Endodermal cell (in vitro differentiated cells): Measurements from ENCODE around the gene SLIT3. TPM values are rescaled to one million over a fixed set of nuclear protein-coding genes. Genes with fewer than 3 reads are reported as not detected.
A peak's percentile ranks its signal among the peaks of the same experiment; 100 is the strongest.

Source experiments
- DNase-seq: peaks from one replicate; pipeline ENCODE4 v3.0.0-alpha.2; 2017
- H3K27ac ChIP-seq: 2 replicates; pipeline ENCODE4 v1.5.1; 2013; ENCODE audit warnings: mild to moderate bottlenecking, low read depth, low read length, moderate library complexity
- H3K27me3 ChIP-seq: 2 replicates; pipeline ENCODE4 v1.6.1; 2013; ENCODE audit warnings: mild to moderate bottlenecking, low read length, moderate library complexity; ENCODE audit not compliant: insufficient read depth, control insufficient read depth, poor library complexity, severe bottlenecking
- H3K36me3 ChIP-seq: 2 replicates; pipeline ENCODE4 v1.7.0; 2013; ENCODE audit warnings: mild to moderate bottlenecking, low read length, moderate library complexity; ENCODE audit not compliant: control insufficient read depth, insufficient read depth
- H3K4me1 ChIP-seq: one replicate; pipeline ENCODE4 v1.7.0; 2013; ENCODE audit warnings: low read length; ENCODE audit not compliant: control insufficient read depth, insufficient read depth
- H3K4me3 ChIP-seq: 2 replicates; pipeline ENCODE4 v1.5.1; 2013; ENCODE audit warnings: mild to moderate bottlenecking, low read length, moderate library complexity
- H3K9ac ChIP-seq: 2 replicates; pipeline ENCODE4 v1.6.1; 2013; ENCODE audit warnings: mild to moderate bottlenecking, low read length, moderate library complexity; ENCODE audit not compliant: poor library complexity, severe bottlenecking; ENCODE audit errors: extremely low read depth
- H3K9me3 ChIP-seq: 2 replicates; pipeline ENCODE4 v1.6.1; 2013; ENCODE audit warnings: mild to moderate bottlenecking, low read length, moderate library complexity; ENCODE audit not compliant: control insufficient read depth
- H3K27ac Mint-ChIP-seq: 2 replicates; pipeline ENCODE4 v1.8.0; 2020; ENCODE audit warnings: mixed read lengths
- H3K27me3 Mint-ChIP-seq: 2 replicates; pipeline ENCODE4 v1.8.0; 2021; ENCODE audit warnings: mild to moderate bottlenecking, mixed read lengths; ENCODE audit not compliant: insufficient read depth
- H3K36me3 Mint-ChIP-seq: 2 replicates; pipeline ENCODE4 v1.8.0; 2020; ENCODE audit warnings: low read depth, mixed read lengths
- H3K4me1 Mint-ChIP-seq: 2 replicates; pipeline ENCODE4 v1.8.0; 2020; ENCODE audit warnings: mixed read lengths
- H3K4me3 Mint-ChIP-seq: 2 replicates; pipeline ENCODE4 v1.8.0; 2020; ENCODE audit warnings: mild to moderate bottlenecking, moderate library complexity, mixed read lengths
- H3K9me3 Mint-ChIP-seq: 2 replicates; pipeline ENCODE4 v1.8.0; 2020; ENCODE audit warnings: mild to moderate bottlenecking, mixed read lengths
- CTCF ChIP-seq: fragments of 200-600 bp; sonication (generic); conservative IDR thresholded peaks from 2 replicates; pipeline ENCODE4 v1.5.0; 2021; ENCODE audit warnings: antibody characterized with exemption, mild to moderate bottlenecking
- WGBS, 2 experiments: methylation state at CpG; one replicate each; pipeline versions ENCODE4 v1.1.5 to v1.1.7; 2013; ENCODE audit warnings: missing lambda C conversion rate in 2 of 2, mixed read lengths in 1 of 2; ENCODE audit not compliant: insufficient coverage in 1 of 2, insufficient read length in 1 of 2; 5-methylcytosine and 5-hydroxymethylcytosine counted together
- total RNA-seq, 2 donors: library from RNA; stranded (reverse); fragmentation: NEBNext Ultra II Directional in 1 of 2; extraction: Animal tissue kit (Norgen Biotek cat#: 25700) in 1 of 2; gene quantifications; 2 replicates in 1 of 2; 3 replicates in 1 of 2; pipeline ENCODE4 v1.2.1, GENCODE V29; 2021

Gene SLIT3
- total RNA-seq, 2 donors from 2014 or later = 2.5 to 3.4 TPM

- DNase-seq = peak; percentile 74
- peaks cover 56% of the 10 kb centered on the region for H3K4me1 Mint-ChIP-seq
- peaks cover 39% of the 10 kb centered on the region for H3K27me3 Mint-ChIP-seq
These were observed 308.3 kb downstream of the SLIT3 start for GRCh38 chr5:168992687-168993086.

GRCh38 chr5:168992016-168992415, 308.9 kb downstream of the SLIT3 start:
- no peak for TF ChIP-seq CTCF
- WGBS, 2 experiments = 74 to 83% methylated on average over 5 of the region's 5 CpGs
- H3K9me3 ChIP-seq = no peaks in the 10 kb centered on the region
- H3K27ac ChIP-seq = peak overlapping the region; percentile 16
- Mint-ChIP-seq H3K9me3 (no peaks in the 10 kb centered on the region), H3K36me3 (no peaks in the 10 kb centered on the region), H3K27ac (no peak overlapping the region), H3K4me1 (peaks cover 54% of the 10 kb centered on the region), H3K4me3 (no peak overlapping the region), H3K27me3 (peaks cover 38% of the 10 kb centered on the region)
- DNase-seq = no peak
- no peak overlapping the region for H3K9ac ChIP-seq
- H3K4me1 ChIP-seq = peaks cover 2% of the 10 kb centered on the region
- no peaks in the 10 kb centered on the region for H3K36me3 ChIP-seq
- peaks cover 38% of the 10 kb centered on the region for H3K27me3 ChIP-seq
- no peak overlapping the region for H3K4me3 ChIP-seq

More at GRCh38 chr5:168992687-168993086, 308.3 kb downstream of the SLIT3 start:
- Histone ChIP-seq H3K4me3 (no peak overlapping the region), H3K9ac (no peak overlapping the region), H3K36me3 (no peaks in the 10 kb centered on the region), H3K9me3 (no peaks in the 10 kb centered on the region), H3K4me1 (peaks cover 2% of the 10 kb centered on the region), H3K27ac (no peak overlapping the region), H3K27me3 (peaks cover 37% of the 10 kb centered on the region)
- WGBS, 2 experiments = 80 to 86% methylated on average over 11 of the region's 11 CpGs
- Mint-ChIP-seq H3K4me3 (no peak overlapping the region), H3K27ac (no peak overlapping the region), H3K9me3 (no peaks in the 10 kb centered on the region), H3K36me3 (no peaks in the 10 kb centered on the region)
- peak; percentile 71 for TF ChIP-seq CTCF

GRCh38 chr5:168991311-168991710, 309.6 kb downstream of the SLIT3 start:
- H3K9me3 ChIP-seq = no peaks in the 10 kb centered on the region
- peaks cover 40% of the 10 kb centered on the region for H3K27me3 Mint-ChIP-seq
- no peak overlapping the region for H3K4me3 ChIP-seq
- H3K9ac ChIP-seq = no peak overlapping the region
- H3K4me1 ChIP-seq = peaks cover 2% of the 10 kb centered on the region
- no peak for TF ChIP-seq CTCF
- H3K27me3 ChIP-seq = peaks cover 38% of the 10 kb centered on the region
- H3K27ac Mint-ChIP-seq = no peak overlapping the region
- H3K36me3 ChIP-seq = no peaks in the 10 kb centered on the region
- H3K36me3 Mint-ChIP-seq = no peaks in the 10 kb centered on the region
- no peak overlapping the region for H3K4me3 Mint-ChIP-seq
- DNase-seq = no peak
- H3K4me1 Mint-ChIP-seq = peaks cover 47% of the 10 kb centered on the region
- no peak overlapping the region for H3K27ac ChIP-seq
- H3K9me3 Mint-ChIP-seq = no peaks in the 10 kb centered on the region
- WGBS, 2 experiments = 73 to 75% methylated on average over 2 of the region's 2 CpGs
